Central memory CD4-positive, alpha-beta T cell (primary cell): Measurements from ENCODE around the gene PI4KA.
"Not testable (repeated sequence)": the region's sequence is repeated elsewhere in the genome, so short reads cannot be mapped to it uniquely, and the experiment has no call there.

Experiments
- DNase-seq: peaks from one replicate; pipeline ENCODE4 v3.0.0; 2022

The PI4KA gene

GRCh38 chr22:20720692-20721408, 137.8 kb downstream of the PI4KA start:
- no peak for DNase-seq

DNA sequence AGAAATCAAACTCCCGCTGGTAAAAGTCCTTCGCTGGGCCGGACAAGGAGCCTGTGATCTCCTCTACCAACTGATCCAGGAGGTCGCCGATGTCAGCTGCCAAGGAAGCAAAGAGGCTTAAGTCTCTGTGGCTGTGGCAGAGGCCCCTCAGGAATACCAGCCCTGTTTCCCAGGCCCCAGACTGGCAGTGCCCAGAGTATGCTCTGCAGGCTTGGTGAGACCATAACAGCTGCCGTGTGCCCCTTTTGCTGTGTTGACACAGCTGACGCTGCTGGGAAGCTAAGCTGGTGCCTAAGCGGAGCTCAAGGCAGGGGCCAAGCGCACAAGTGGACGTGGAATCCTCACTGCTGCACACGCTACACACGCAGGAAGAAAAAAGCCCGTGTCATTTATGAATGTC, 139.9 kb downstream of the PI4KA start:
- DNase-seq, result not testable (repeated sequence)

DNA sequence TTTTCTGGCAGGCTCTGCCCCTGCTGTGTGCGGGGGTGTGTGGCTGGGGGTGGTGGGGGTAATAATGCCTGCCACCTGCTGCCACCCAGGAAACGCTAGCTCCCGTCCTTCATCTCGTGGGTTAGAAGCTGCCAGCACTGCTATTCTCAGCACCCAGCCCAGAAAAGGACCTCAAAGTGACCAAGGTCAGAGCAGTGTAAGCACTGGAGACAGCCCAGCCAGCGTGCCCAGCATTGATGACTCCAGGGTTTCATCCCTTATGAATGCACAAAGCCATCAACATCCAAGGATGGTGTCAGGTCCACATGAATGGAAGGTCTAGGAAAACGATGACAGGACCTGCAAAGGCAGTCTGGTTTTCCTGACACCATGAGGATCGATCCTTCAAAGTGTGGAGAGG, 140.6 kb downstream of the PI4KA start:
- not testable (repeated sequence) for DNase-seq

GRCh38 chr22:20717213-20717866, 141.3 kb downstream of the PI4KA start:
- DNase-seq, result not testable (repeated sequence)

GRCh38 chr22:20713116-20713515, 145.5 kb downstream of the PI4KA start:
- DNase-seq, result not testable (repeated sequence)

DNA sequence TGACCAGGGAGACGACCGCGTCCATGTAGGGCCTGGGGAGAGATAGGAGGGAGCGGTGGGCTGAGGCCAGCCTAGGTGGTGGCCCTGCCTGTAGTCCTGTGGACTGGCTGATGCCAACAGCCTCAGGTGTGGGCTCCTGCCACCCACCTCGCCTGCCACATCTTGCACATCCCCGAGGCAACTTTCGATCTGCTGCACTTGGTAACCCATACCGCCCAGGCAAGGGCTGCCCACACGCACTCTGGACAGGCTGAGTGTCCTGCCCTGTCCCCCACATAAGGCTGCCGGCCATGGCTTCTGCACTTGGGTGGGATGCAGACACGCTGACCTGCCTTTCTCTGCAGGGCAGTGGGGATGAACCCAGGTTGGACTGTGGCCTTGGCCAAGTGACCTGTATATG, 148.6 kb downstream of the PI4KA start:
- not testable (repeated sequence) for DNase-seq

DNA sequence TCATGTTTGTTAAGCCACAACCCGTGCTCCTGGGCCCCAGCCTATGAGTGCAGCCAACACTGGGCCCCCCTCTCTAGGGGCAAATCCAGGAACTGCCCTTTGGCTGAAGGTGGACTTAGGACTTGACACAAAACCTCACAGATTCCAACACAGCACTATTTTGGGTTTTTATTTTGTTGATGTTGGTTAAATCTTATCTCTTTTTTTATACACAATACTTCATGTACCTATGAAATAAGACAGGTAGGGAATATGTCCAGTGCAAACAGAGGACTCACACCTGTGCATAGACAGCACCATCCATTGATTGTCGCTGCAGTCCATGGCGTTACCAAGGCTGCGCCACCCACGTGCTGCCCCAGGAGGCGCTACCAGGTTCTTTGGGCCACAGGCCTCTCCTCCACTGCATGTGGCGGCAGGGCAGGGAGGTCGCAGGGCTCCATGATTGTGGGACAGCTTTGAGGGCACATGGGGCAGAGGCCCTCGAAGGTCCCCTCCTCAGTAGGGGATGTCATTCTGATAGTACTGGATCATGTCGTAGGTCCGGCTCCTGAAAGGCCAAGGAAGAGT, 151.0 kb downstream of the PI4KA start:
- not testable (repeated sequence) for DNase-seq

GRCh38 chr22:20703816-20704609, 154.6 kb downstream of the PI4KA start:
- peak; percentile 25 for DNase-seq

- DNase-seq, result not testable (repeated sequence)
These were observed 155.2 kb downstream of the PI4KA start for GRCh38 chr22:20703414-20703806.

- DNase-seq, result peak; percentile 94
These were observed 155.8 kb downstream of the PI4KA start for GRCh38 chr22:20702546-20703413.

DNA sequence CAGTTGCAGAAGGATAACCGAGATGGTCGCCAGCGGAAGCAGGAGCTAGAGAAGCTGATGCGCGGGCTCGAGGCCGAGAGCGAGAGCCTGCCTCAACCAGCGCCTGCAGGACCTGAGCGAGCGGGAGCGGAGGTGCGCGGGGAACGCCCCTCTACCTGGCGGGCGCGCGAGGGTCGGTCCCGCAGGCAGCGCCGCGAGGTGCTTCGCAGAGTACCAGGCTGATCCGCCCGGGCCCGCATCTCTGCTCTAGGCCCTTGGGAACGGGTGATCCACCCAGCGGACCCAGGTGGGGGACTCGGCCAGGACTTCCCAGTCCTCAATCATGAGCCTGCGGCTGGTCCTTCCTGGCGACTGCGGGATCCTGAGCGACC, 156.5 kb downstream of the PI4KA start:
- not testable (repeated sequence) for DNase-seq

- not testable (repeated sequence) for DNase-seq
These were observed 156.9 kb downstream of the PI4KA start for GRCh38 chr22:20701680-20702136.

GRCh38 chr22:20700347-20700746, 158.3 kb downstream of the PI4KA start:
- not testable (repeated sequence) for DNase-seq

DNA sequence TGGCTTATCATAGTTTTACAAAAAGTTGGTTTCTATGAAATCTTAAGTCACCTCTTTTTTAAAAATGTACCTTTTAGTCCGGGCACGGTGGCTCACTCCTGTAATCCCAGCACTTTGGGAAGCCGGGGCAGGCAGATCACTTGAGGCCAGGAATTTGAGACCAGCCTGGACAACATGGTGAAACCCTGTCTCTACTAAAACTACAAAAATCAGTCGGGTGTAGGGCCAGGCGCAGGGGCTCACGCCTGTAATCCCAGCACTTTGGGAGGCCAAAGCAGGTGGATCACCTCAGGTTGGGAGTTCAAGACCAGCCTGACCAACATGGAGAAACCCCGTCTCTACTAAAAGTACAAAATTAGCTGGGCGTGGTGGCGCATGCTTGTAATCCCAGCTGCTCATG, 158.8 kb downstream of the PI4KA start:
- not testable (repeated sequence) for DNase-seq

DNA sequence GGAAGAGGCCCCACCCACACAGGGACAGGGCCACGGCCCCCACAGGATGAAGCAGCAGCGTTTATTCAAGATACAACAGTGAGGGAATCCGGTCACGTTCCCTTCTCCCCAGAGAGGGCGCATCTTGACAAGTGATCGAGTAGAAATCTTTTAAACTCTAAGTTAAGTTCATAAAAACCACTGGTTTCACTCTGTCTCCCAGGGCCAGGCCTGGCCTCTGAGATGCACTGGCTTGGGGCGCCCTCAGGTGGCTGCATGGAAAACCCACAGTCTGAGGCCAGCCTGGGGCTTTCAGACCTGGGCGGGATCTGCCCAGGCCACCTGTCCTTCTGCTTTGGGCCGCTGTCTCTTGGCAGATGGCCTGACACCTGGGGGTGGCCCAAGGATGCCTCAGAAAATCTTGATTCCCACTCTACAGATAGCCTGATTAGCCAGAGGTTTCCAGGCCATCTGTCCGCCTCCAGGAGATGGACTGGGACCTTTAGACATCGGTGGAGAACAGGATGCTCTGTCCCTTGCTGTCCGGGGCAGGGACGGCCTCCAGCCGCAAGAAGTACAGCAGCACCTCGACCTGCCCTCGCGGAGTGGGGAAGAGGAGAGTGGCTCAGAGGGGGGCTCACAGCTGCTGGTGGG, 161.0 kb downstream of the PI4KA start:
- peak; percentile 78 for DNase-seq

GRCh38 chr22:20696056-20696455, 162.6 kb downstream of the PI4KA start:
- DNase-seq, result not testable (repeated sequence)

DNA sequence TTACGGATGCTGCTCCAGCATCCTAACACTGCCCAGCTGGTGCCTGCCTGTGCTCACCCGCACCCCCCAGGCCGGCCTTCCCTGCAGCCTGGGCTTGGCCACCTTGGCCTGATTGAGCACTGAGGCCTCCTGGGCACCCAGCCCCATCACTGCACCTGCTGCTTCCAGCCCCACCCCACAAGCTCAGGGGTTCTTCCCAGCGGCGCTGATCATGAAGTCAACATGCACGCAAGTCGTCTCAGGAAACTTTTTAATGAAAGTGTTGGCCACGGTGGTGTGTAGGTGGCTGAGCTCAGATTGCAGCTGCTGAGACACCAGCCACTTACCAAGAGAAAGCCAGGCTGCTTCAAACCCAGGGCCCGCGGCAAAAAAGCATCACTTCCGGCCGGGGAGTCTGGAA, 163.4 kb downstream of the PI4KA start:
- DNase-seq, result not testable (repeated sequence)

- not testable (repeated sequence) for DNase-seq
These were observed 164.4 kb downstream of the PI4KA start for GRCh38 chr22:20694256-20694655.

GRCh38 chr22:20692926-20693325, 165.7 kb downstream of the PI4KA start:
- not testable (repeated sequence) for DNase-seq

DNA sequence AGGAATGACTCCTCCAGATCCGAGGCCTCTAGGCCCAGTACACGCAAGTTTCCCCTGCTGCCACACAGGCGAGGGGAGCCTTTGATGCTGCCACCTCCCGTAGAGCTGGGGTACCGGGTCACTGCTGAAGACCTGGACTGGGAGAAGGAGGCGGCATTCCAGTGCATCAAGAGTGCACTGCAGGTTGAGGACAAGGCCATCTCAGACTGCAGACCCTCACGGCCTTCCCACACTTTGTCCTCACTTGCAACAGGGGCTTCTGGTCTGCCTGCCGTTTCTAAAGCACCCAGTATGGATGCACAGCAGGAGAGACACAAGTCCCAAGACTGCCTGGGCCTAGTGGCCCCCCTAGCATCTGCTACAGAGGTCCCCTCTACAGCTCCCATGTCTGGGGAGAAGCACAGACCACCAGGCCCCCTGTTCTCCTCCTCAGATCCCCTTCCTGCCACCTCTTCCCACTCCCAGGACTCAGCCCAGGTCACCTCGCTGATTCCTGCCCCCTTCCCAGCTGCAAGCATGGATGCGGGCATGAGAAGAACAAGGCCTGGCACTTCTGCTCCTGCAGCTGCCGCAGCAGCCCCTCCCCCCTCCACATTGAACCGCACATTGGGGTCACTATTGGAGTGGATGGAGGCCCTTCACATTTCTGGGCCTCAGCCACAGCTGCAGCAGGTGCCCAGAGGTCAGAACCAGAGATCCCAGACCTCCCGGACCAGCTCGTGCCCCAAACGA, 167.9 kb downstream of the PI4KA start:
- not testable (repeated sequence) for DNase-seq
